Neutrophil (primary cell): ENCODE results near the gene TCF4.

Source experiments
- H3K27ac ChIP-seq: fragments of 200-600 bp; sonication (generic); 2 replicates; pipeline ENCODE4 v1.5.1; 2016; ENCODE audit warnings: mild to moderate bottlenecking, moderate library complexity
- H3K27me3 ChIP-seq: fragments of 200-600 bp; sonication (generic); 2 replicates; pipeline ENCODE4 v1.6.0; 2016; ENCODE audit warnings: mild to moderate bottlenecking
- H3K36me3 ChIP-seq: fragments of 200-600 bp; sonication (generic); 2 replicates; pipeline ENCODE4 v1.5.1; 2017
- H3K4me1 ChIP-seq, 2 experiments: fragments of 200-600 bp in 1 of 2; sonication (generic) in 1 of 2; 1 replicate in 1 of 2; 2 replicates in 1 of 2; pipeline versions ENCODE4 v1.5.1 to v1.6.1; 2013 to 2016; ENCODE audit warnings: low read depth in 1 of 2, low read length in 1 of 2, mild to moderate bottlenecking in 1 of 2, moderate library complexity in 1 of 2; ENCODE audit not compliant: control insufficient read depth in 1 of 2, insufficient read depth in 1 of 2
- H3K4me3 ChIP-seq, 2 experiments: fragments of 200-600 bp in 1 of 2; sonication (generic) in 1 of 2; 1 replicate in 1 of 2; 2 replicates in 1 of 2; pipeline ENCODE4 v1.5.1; 2013 to 2016; ENCODE audit warnings: low read depth in 1 of 2, low read length in 1 of 2, mild to moderate bottlenecking in 1 of 2, moderate library complexity in 1 of 2
- H3K9me3 ChIP-seq: fragments of 200-600 bp; sonication (generic); 2 replicates; pipeline ENCODE4 v1.5.1; 2016
- CTCF ChIP-seq: fragments of 200-600 bp; sonication (generic); IDR thresholded peaks from 2 replicates; pipeline ENCODE4 v1.5.1; 2016; ENCODE audit warnings: antibody characterized with exemption

The TCF4 gene

GRCh38 chr18:55477860-55478581, 110.0 kb downstream of the TCF4 start:
- Histone ChIP-seq H3K4me1 (peaks cover 13 to 20% of the 10 kb centered on the region in 2 experiments), H3K36me3 (no peaks in the 10 kb centered on the region), H3K27me3 (no peaks in the 10 kb centered on the region), H3K4me3 (peak overlapping the region; percentile 52 to 54), H3K27ac (peak overlapping the region; percentile 14), H3K9me3 (no peaks in the 10 kb centered on the region)
- TF ChIP-seq CTCF: no peak

GRCh38 chr18:55477499-55477859, 110.5 kb downstream of the TCF4 start:
- no peaks in the 10 kb centered on the region for H3K27me3 ChIP-seq
- no peaks in the 10 kb centered on the region for H3K9me3 ChIP-seq
- no peaks in the 10 kb centered on the region for H3K36me3 ChIP-seq
- H3K27ac ChIP-seq: peak overlapping the region; percentile 14
- TF ChIP-seq CTCF: no peak
- H3K4me1 ChIP-seq: peaks cover 13 to 20% of the 10 kb centered on the region in 2 experiments
- peak overlapping the region; percentile 52 to 54 for H3K4me3 ChIP-seq

- Histone ChIP-seq H3K4me1 (peaks cover 13 to 20% of the 10 kb centered on the region in 2 experiments), H3K27ac (no peak overlapping the region), H3K9me3 (no peaks in the 10 kb centered on the region), H3K27me3 (no peaks in the 10 kb centered on the region), H3K4me3 (no peak overlapping the region), H3K36me3 (no peaks in the 10 kb centered on the region)
- no peak for TF ChIP-seq CTCF
These were observed 112.1 kb downstream of the TCF4 start for GRCh38 chr18:55475916-55476315.

GRCh38 chr18:55475467-55475866, 112.5 kb downstream of the TCF4 start:
- Histone ChIP-seq H3K4me3 (no peak overlapping the region), H3K4me1 (peaks cover 13 to 20% of the 10 kb centered on the region in 2 experiments), H3K27me3 (no peaks in the 10 kb centered on the region), H3K36me3 (no peaks in the 10 kb centered on the region), H3K9me3 (no peaks in the 10 kb centered on the region), H3K27ac (no peak overlapping the region)
- no peak for TF ChIP-seq CTCF

GRCh38 chr18:55473560-55473959, 114.4 kb downstream of the TCF4 start:
- H3K4me1 ChIP-seq: peaks cover 13 to 20% of the 10 kb centered on the region in 2 experiments
- no peak for TF ChIP-seq CTCF
- no peak overlapping the region for H3K4me3 ChIP-seq
- no peak overlapping the region for H3K27ac ChIP-seq
- H3K27me3 ChIP-seq: no peaks in the 10 kb centered on the region
- H3K9me3 ChIP-seq: no peaks in the 10 kb centered on the region
- no peaks in the 10 kb centered on the region for H3K36me3 ChIP-seq
